ENCODE data around the gene CEP128. TPM values are rescaled to one million over a fixed set of nuclear protein-coding genes. Genes with fewer than 3 reads are reported as not detected.

Gene CEP128
- total and polyA plus RNA-seq, 5 donors from 2014 or later, result 9.3 to 82.8 (median 10.8) TPM

DNA sequence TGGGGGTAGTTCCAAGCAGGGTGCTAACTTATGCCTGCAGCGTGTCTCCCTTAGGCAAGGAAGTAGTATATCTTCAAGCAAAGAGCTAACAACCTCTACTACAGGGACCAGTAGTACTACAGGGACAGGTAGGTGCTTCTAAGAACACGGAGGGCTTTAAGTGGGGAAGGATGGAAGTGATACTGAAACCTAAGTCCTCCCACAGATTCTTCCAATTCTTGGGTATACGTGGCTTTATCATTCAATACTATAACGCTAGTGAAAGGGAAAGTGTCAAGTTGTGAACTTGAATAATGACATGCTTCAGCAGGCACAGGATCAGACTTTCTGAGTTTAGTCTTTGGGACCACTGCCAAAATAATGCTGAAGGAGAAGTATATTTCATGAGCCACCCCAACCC is 241.7 kb downstream of the CEP128 start:
- H3K9me3 ChIP-seq (ENCODE audit: control insufficient read depth in 2 of 2, low read length in 2 of 2), result no peaks in the 10 kb centered on the region
- H3K36me3 ChIP-seq (ENCODE audit: control insufficient read depth, insufficient read depth, low read length), result peaks cover 2% of the 10 kb centered on the region
- no peak overlapping the region for H3K27ac ChIP-seq (ENCODE audit: insufficient read depth, low read length, poor library complexity, severe bottlenecking)
- no peak overlapping the region for H3K4me3 Mint-ChIP-seq
- H3K4me3 ChIP-seq (ENCODE audit: low read depth, low read length), result no peak overlapping the region
- H3K27ac Mint-ChIP-seq, result no peak overlapping the region
- peaks cover 8% of the 10 kb centered on the region for H3K36me3 Mint-ChIP-seq
- peaks cover 0 to 9% (median 2%) of the 10 kb centered on the region in 4 donors for H3K4me1 Mint-ChIP-seq
- H3K27me3 ChIP-seq (ENCODE audit: control insufficient read depth, insufficient read depth, low read length), result no peaks in the 10 kb centered on the region
- ATAC-seq (ENCODE audit: low read depth in 2 of 2) (no peak), DNase-seq (no peak)
- H3K4me1 ChIP-seq (ENCODE audit: control insufficient read depth, insufficient read depth, low read length, poor library complexity, severe bottlenecking), result no peaks in the 10 kb centered on the region
- no peaks in the 10 kb centered on the region for H3K9me3 Mint-ChIP-seq
- H3K27me3 Mint-ChIP-seq, result no peaks in the 10 kb centered on the region

DNA sequence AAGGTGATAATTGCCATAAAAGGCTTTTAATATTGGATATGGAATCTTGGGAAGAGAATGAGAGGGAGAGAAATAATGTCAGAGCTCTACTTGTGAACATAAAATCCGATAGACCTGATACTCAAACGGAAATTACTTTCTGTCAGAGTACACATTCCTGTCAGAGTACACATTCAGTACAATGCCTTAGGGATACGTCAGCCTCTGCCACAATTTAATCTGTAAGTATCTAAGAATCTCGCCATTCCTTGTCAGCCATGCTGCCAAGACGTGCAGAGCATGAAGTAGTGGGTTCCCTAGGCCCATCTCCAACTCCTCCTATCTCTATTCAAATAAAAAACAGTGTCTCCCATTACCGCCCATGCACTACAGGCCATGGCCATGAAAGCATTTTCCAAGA is 242.6 kb downstream of the CEP128 start:
- H3K4me3 Mint-ChIP-seq, result no peak overlapping the region
- Histone ChIP-seq H3K4me1 (ENCODE audit: control insufficient read depth, insufficient read depth, low read length, poor library complexity, severe bottlenecking) (no peaks in the 10 kb centered on the region), H3K27me3 (ENCODE audit: control insufficient read depth, insufficient read depth, low read length) (no peaks in the 10 kb centered on the region), H3K27ac (ENCODE audit: insufficient read depth, low read length, poor library complexity, severe bottlenecking) (no peak overlapping the region), H3K9me3 (ENCODE audit: control insufficient read depth in 2 of 2, low read length in 2 of 2) (no peaks in the 10 kb centered on the region), H3K4me3 (ENCODE audit: low read depth, low read length) (no peak overlapping the region), H3K36me3 (ENCODE audit: control insufficient read depth, insufficient read depth, low read length) (peaks cover 2% of the 10 kb centered on the region)
- peaks cover 0 to 1% (median 0%) of the 10 kb centered on the region in 7 donors for H3K9me3 Mint-ChIP-seq
- peaks cover 11% of the 10 kb centered on the region for H3K36me3 Mint-ChIP-seq
- H3K27ac Mint-ChIP-seq, result no peak overlapping the region
- DNase-seq (no peak), ATAC-seq (ENCODE audit: low read depth in 2 of 2) (no peak)
- no peaks in the 10 kb centered on the region for H3K27me3 Mint-ChIP-seq
- H3K4me1 Mint-ChIP-seq, result peaks cover 0 to 9% (median 1%) of the 10 kb centered on the region in 4 donors

DNA sequence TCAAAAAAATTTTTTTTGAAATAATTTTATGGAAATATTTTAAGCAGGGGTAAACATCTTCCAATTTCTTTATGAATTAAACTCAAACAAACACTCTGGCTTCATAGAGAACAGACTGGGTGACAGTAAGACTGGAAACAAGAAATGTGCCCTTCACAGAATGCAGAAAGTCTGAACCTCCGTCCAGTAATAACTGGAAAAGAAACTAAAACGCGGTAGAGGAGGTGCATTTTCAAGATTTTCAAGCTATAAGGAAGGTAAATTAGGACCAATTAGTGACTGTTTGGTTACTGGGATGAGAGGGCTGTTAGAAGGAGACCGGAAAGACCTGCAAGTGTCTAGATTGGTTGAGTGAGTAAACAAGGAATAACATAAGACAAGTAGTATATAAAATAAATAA is 245.7 kb downstream of the CEP128 start:
- no peaks in the 10 kb centered on the region for H3K4me1 ChIP-seq (ENCODE audit: control insufficient read depth, insufficient read depth, low read length, poor library complexity, severe bottlenecking)
- H3K4me3 ChIP-seq (ENCODE audit: low read depth, low read length), result no peak overlapping the region
- no peak overlapping the region for H3K27ac ChIP-seq (ENCODE audit: insufficient read depth, low read length, poor library complexity, severe bottlenecking)
- no peak overlapping the region for H3K4me3 Mint-ChIP-seq
- H3K36me3 ChIP-seq (ENCODE audit: control insufficient read depth, insufficient read depth, low read length), result no peaks in the 10 kb centered on the region
- peaks cover 15% of the 10 kb centered on the region for H3K36me3 Mint-ChIP-seq
- DNase-seq, result no peak
- H3K9me3 Mint-ChIP-seq, result peaks cover 0 to 1% (median 0%) of the 10 kb centered on the region in 7 donors
- no peak overlapping the region for H3K27ac Mint-ChIP-seq
- H3K9me3 ChIP-seq (ENCODE audit: control insufficient read depth in 2 of 2, low read length in 2 of 2), result no peaks in the 10 kb centered on the region
- no peaks in the 10 kb centered on the region for H3K27me3 ChIP-seq (ENCODE audit: control insufficient read depth, insufficient read depth, low read length)
- no peak for ATAC-seq (ENCODE audit: low read depth in 2 of 2)
- peaks cover 0 to 9% (median 3%) of the 10 kb centered on the region in 4 donors for H3K4me1 Mint-ChIP-seq
- H3K27me3 Mint-ChIP-seq, result no peaks in the 10 kb centered on the region

DNA sequence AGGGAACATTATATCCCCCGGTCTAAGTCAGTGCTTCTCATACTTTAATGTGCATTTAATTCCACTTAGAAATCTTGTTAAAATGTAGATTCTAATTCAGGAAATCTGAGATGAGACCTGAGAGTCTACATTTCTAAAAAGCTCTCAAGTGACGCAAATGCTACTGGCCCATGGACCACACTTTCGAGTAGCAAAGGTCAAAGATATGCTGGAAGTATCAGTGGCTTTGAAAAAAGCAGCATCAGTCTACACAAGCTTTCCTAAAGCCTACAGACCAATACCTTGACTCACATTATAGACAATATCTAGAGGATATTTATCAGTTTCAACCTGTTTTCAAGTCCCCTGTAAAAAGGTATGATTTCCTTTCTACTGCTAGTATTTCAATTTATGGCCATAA is 248.6 kb downstream of the CEP128 start:
- no peak overlapping the region for H3K4me3 ChIP-seq (ENCODE audit: low read depth, low read length)
- peaks cover 0 to 2% (median 0%) of the 10 kb centered on the region in 7 donors for H3K9me3 Mint-ChIP-seq
- DNase-seq, result no peak
- H3K4me1 Mint-ChIP-seq, result peaks cover 0 to 6% (median 0%) of the 10 kb centered on the region in 4 donors
- no peak overlapping the region for H3K4me3 Mint-ChIP-seq
- H3K27me3 ChIP-seq (ENCODE audit: control insufficient read depth, insufficient read depth, low read length), result no peaks in the 10 kb centered on the region
- no peak overlapping the region for H3K27ac Mint-ChIP-seq
- no peak for ATAC-seq (ENCODE audit: low read depth in 2 of 2)
- no peaks in the 10 kb centered on the region for H3K36me3 ChIP-seq (ENCODE audit: control insufficient read depth, insufficient read depth, low read length)
- H3K27ac ChIP-seq (ENCODE audit: insufficient read depth, low read length, poor library complexity, severe bottlenecking), result no peak overlapping the region
- no peaks in the 10 kb centered on the region for H3K9me3 ChIP-seq (ENCODE audit: control insufficient read depth in 2 of 2, low read length in 2 of 2)
- peaks cover 27% of the 10 kb centered on the region for H3K36me3 Mint-ChIP-seq
- no peaks in the 10 kb centered on the region for H3K4me1 ChIP-seq (ENCODE audit: control insufficient read depth, insufficient read depth, low read length, poor library complexity, severe bottlenecking)
- H3K27me3 Mint-ChIP-seq, result no peaks in the 10 kb centered on the region

DNA sequence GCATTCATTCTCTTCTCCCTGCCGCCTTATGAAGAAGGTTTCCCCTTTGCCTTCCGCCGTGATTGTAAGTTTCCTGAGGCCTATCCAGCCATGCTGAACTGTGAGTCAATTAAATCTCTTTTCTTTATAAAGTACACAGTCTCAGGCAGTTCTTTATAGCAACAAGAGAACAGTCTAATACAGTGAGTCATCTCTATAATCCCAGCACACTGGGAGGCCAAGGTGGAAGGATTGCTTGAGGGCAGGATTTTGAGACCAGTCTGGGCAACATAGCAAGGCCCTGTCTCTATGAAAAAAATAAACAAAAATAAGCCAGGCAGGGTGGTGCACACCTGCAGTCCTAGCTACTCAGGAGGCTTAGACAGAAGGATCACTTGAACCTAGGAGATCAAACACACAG is 259.9 kb downstream of the CEP128 start:
- Mint-ChIP-seq H3K4me3 (no peak overlapping the region), H3K9me3 (peaks cover 4 to 58% (median 21%) of the 10 kb centered on the region in 7 donors)
- H3K9me3 ChIP-seq (ENCODE audit: control insufficient read depth in 2 of 2, low read length in 2 of 2), result peaks cover 22 to 33% of the 10 kb centered on the region in 2 experiments

DNA sequence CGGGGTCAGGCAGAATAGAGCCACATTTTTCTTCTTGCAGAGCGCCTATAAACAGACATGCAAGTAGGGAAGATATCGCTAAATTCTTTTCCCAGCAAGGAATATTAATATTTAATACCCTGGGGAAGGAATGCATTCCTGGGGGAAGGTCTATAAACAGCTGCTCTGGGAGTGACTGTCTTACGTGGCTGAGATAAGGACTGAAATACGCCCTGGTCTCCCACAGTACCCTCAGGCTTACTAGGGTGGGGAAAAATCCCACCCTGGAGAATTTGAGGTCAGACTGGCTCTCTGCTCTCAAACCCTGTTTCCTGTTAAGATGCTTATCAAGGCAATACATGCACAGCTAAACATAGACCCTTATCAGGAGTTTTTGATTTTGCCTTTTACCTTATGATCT is 262.3 kb downstream of the CEP128 start:
- no peak overlapping the region for H3K27ac Mint-ChIP-seq
- peaks cover 2 to 45% (median 20%) of the 10 kb centered on the region in 7 donors for H3K9me3 Mint-ChIP-seq
- H3K4me3 ChIP-seq (ENCODE audit: low read depth, low read length), result no peak overlapping the region
- ATAC-seq (ENCODE audit: low read depth in 2 of 2), result no peak
- H3K36me3 Mint-ChIP-seq, result peaks cover 34% of the 10 kb centered on the region
- no peaks in the 10 kb centered on the region for H3K27me3 ChIP-seq (ENCODE audit: control insufficient read depth, insufficient read depth, low read length)
- no peak overlapping the region for H3K4me3 Mint-ChIP-seq
- H3K4me1 Mint-ChIP-seq, result peaks cover 0 to 7% (median 0%) of the 10 kb centered on the region in 4 donors
- no peak overlapping the region for H3K27ac ChIP-seq (ENCODE audit: insufficient read depth, low read length, poor library complexity, severe bottlenecking)
- no peaks in the 10 kb centered on the region for H3K4me1 ChIP-seq (ENCODE audit: control insufficient read depth, insufficient read depth, low read length, poor library complexity, severe bottlenecking)
- DNase-seq, result no peak
- no peaks in the 10 kb centered on the region for H3K27me3 Mint-ChIP-seq
- peaks cover 22 to 33% of the 10 kb centered on the region in 2 experiments for H3K9me3 ChIP-seq (ENCODE audit: control insufficient read depth in 2 of 2, low read length in 2 of 2)
- peaks cover 8% of the 10 kb centered on the region for H3K36me3 ChIP-seq (ENCODE audit: control insufficient read depth, insufficient read depth, low read length)

More for the DNA sequence above, 259.9 kb downstream of the CEP128 start:
- H3K4me1 Mint-ChIP-seq, result peaks cover 0 to 7% (median 0%) of the 10 kb centered on the region in 4 donors
- no peak for ATAC-seq (ENCODE audit: low read depth in 2 of 2)
- H3K27me3 ChIP-seq (ENCODE audit: control insufficient read depth, insufficient read depth, low read length), result no peaks in the 10 kb centered on the region
- H3K27ac Mint-ChIP-seq, result no peak overlapping the region
- H3K27me3 Mint-ChIP-seq, result no peaks in the 10 kb centered on the region
- H3K4me1 ChIP-seq (ENCODE audit: control insufficient read depth, insufficient read depth, low read length, poor library complexity, severe bottlenecking), result no peaks in the 10 kb centered on the region
- H3K36me3 Mint-ChIP-seq, result peaks cover 32% of the 10 kb centered on the region
- peaks cover 8% of the 10 kb centered on the region for H3K36me3 ChIP-seq (ENCODE audit: control insufficient read depth, insufficient read depth, low read length)
- DNase-seq, result no peak
- H3K4me3 ChIP-seq (ENCODE audit: low read depth, low read length), result no peak overlapping the region
- no peak overlapping the region for H3K27ac ChIP-seq (ENCODE audit: insufficient read depth, low read length, poor library complexity, severe bottlenecking)

DNA sequence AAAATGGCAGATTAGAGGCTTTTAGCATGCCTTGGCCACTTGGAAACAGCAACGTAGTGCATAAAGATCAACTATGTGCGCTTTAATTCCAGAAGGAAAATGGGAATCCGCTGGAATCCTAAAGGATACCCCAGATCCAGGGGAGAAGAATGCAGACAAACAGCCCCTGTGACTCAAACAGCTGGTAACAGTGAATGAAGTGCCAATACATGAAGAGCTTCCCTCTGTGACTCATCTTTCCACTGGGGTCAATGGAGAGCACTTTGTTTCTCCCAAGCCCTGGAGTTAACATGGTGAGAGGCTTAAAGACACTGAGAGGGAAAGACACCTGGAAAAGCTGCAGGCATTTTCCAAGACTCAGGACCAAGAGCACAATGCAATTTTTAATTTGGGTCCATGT is 263.1 kb downstream of the CEP128 start:
- no peak overlapping the region for H3K4me3 Mint-ChIP-seq
- Histone ChIP-seq H3K9me3 (ENCODE audit: control insufficient read depth in 2 of 2, low read length in 2 of 2) (peaks cover 18 to 31% of the 10 kb centered on the region in 2 experiments), H3K36me3 (ENCODE audit: control insufficient read depth, insufficient read depth, low read length) (peaks cover 8% of the 10 kb centered on the region), H3K4me3 (ENCODE audit: low read depth, low read length) (no peak overlapping the region), H3K27ac (ENCODE audit: insufficient read depth, low read length, poor library complexity, severe bottlenecking) (no peak overlapping the region), H3K27me3 (ENCODE audit: control insufficient read depth, insufficient read depth, low read length) (no peaks in the 10 kb centered on the region), H3K4me1 (ENCODE audit: control insufficient read depth, insufficient read depth, low read length, poor library complexity, severe bottlenecking) (no peaks in the 10 kb centered on the region)
- no peak for ATAC-seq (ENCODE audit: low read depth in 2 of 2)
- H3K9me3 Mint-ChIP-seq, result peaks cover 2 to 41% (median 18%) of the 10 kb centered on the region in 7 donors
- no peak for DNase-seq
- peaks cover 0 to 6% (median 0%) of the 10 kb centered on the region in 4 donors for H3K4me1 Mint-ChIP-seq
- no peak overlapping the region for H3K27ac Mint-ChIP-seq
- H3K27me3 Mint-ChIP-seq, result no peaks in the 10 kb centered on the region
- peaks cover 34% of the 10 kb centered on the region for H3K36me3 Mint-ChIP-seq

DNA sequence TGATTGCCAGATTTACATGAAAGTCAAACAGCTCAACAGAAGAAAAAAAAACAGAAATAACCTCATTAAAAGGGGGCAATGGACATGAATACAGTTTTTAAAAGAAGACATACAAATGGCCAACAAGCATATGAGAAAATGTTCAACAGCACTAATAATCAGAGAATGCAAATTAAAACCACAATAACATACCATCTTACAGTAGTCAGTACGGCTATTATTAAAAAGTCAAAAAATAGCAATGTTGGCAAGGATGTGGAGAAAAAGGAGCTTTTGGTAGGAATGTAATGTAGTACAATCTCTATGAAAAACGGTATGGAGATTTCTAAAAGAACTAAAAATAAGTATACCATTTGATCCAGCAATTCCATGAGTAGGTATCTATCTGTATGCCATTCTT is 272.1 kb downstream of the CEP128 start:
- peaks cover 2 to 5% of the 10 kb centered on the region in 2 experiments for H3K9me3 ChIP-seq (ENCODE audit: control insufficient read depth in 2 of 2, low read length in 2 of 2)
- ATAC-seq (ENCODE audit: low read depth in 2 of 2), result no peak
- H3K27ac ChIP-seq (ENCODE audit: insufficient read depth, low read length, poor library complexity, severe bottlenecking), result no peak overlapping the region
- no peaks in the 10 kb centered on the region for H3K27me3 Mint-ChIP-seq
- peaks cover 3 to 26% (median 10%) of the 10 kb centered on the region in 7 donors for H3K9me3 Mint-ChIP-seq
- no peak overlapping the region for H3K4me3 ChIP-seq (ENCODE audit: low read depth, low read length)
- H3K36me3 Mint-ChIP-seq, result peaks cover 24% of the 10 kb centered on the region
- H3K4me1 Mint-ChIP-seq, result peaks cover 0 to 9% (median 5%) of the 10 kb centered on the region in 4 donors
- peaks cover 4% of the 10 kb centered on the region for H3K36me3 ChIP-seq (ENCODE audit: control insufficient read depth, insufficient read depth, low read length)
- no peak for DNase-seq
- H3K4me3 Mint-ChIP-seq, result no peak overlapping the region
- H3K4me1 ChIP-seq (ENCODE audit: control insufficient read depth, insufficient read depth, low read length, poor library complexity, severe bottlenecking), result no peaks in the 10 kb centered on the region
- no peak overlapping the region for H3K27ac Mint-ChIP-seq
- no peaks in the 10 kb centered on the region for H3K27me3 ChIP-seq (ENCODE audit: control insufficient read depth, insufficient read depth, low read length)

Data from CD4-positive, CD25-positive, alpha-beta regulatory T cell (primary cell).